Skeletal muscle tissue (tissue), 4 donors: ENCODE measurements around the gene ITGBL1. TPM values are rescaled to one million over a fixed set of nuclear protein-coding genes. Genes with fewer than 3 reads are reported as not detected.
A peak's percentile ranks its signal among the peaks of the same experiment; 100 is the strongest.

Source experiments
- H3K27ac ChIP-seq: one replicate; pipeline ENCODE4 v1.7.0; 2013; ENCODE audit warnings: mild to moderate bottlenecking, low read depth, low read length, inconsistent platforms
- H3K27me3 ChIP-seq, 3 donors: one replicate each; pipeline ENCODE4 v1.7.0; 2013; ENCODE audit warnings: low read length in 3 of 3; ENCODE audit not compliant: control insufficient read depth in 3 of 3, insufficient read depth in 3 of 3
- H3K36me3 ChIP-seq, 3 donors: one replicate each; pipeline ENCODE4 v1.7.0; 2013; ENCODE audit warnings: low read length in 3 of 3; ENCODE audit not compliant: control insufficient read depth in 3 of 3, insufficient read depth in 3 of 3
- H3K4me1 ChIP-seq, 3 donors: one replicate each; pipeline ENCODE4 v1.7.0; 2013; ENCODE audit warnings: low read length in 3 of 3, mild to moderate bottlenecking in 3 of 3; ENCODE audit not compliant: control insufficient read depth in 3 of 3, insufficient read depth in 3 of 3
- H3K4me3 ChIP-seq, 3 donors: one replicate each; pipeline ENCODE4 v1.7.0; 2013; ENCODE audit warnings: low read length in 3 of 3
- H3K9ac ChIP-seq, 3 donors: one replicate each; pipeline ENCODE4 v1.7.0; 2013; ENCODE audit warnings: low read length in 3 of 3, mild to moderate bottlenecking in 3 of 3, moderate library complexity in 2 of 3, low read depth in 1 of 3
- H3K9me3 ChIP-seq, 3 donors: one replicate each; pipeline ENCODE4 v1.7.0; 2013; ENCODE audit warnings: low read length in 3 of 3; ENCODE audit not compliant: control insufficient read depth in 3 of 3
- total RNA-seq: library from RNA; depleted of rRNA; stranded (reverse); fragments of >200 nt; gene quantifications from one replicate; pipeline ENCODE4 v1.2.3, GENCODE V29; 2014
- donor health status: Osteomylitis.

ITGBL1 gene
- total RNA-seq, 1 donor from 2014 or later: 4.7 TPM

GRCh38 chr13:101475536-101475935, 23.1 kb downstream of the ITGBL1 start:
- H3K9me3 ChIP-seq: no peaks in the 10 kb centered on the region
- H3K4me3 ChIP-seq: no peak overlapping the region
- no peaks in the 10 kb centered on the region for H3K36me3 ChIP-seq
- no peak overlapping the region for H3K27ac ChIP-seq
- H3K9ac ChIP-seq: no peak overlapping the region
- no peaks in the 10 kb centered on the region for H3K4me1 ChIP-seq
- no peaks in the 10 kb centered on the region for H3K27me3 ChIP-seq

- H3K36me3 ChIP-seq: no peaks in the 10 kb centered on the region
- no peak overlapping the region for H3K27ac ChIP-seq
- H3K4me3 ChIP-seq: no peak overlapping the region
- H3K27me3 ChIP-seq: no peaks in the 10 kb centered on the region
- no peaks in the 10 kb centered on the region for H3K9me3 ChIP-seq
- no peak overlapping the region for H3K9ac ChIP-seq
- no peaks in the 10 kb centered on the region for H3K4me1 ChIP-seq
Observed at GRCh38 chr13:101481421-101481820, 28.9 kb downstream of the ITGBL1 start.

- Histone ChIP-seq H3K4me1 (no peaks in the 10 kb centered on the region), H3K27ac (no peak overlapping the region)
Observed at GRCh38 chr13:101486708-101487437, 34.4 kb downstream of the ITGBL1 start.

GRCh38 chr13:101487438-101487830, 35.0 kb downstream of the ITGBL1 start:
- Histone ChIP-seq H3K27ac (no peak overlapping the region), H3K9me3 (no peaks in the 10 kb centered on the region)

More at GRCh38 chr13:101486708-101487437, 34.4 kb downstream of the ITGBL1 start:
- Histone ChIP-seq H3K36me3 (no peaks in the 10 kb centered on the region), H3K9me3 (no peaks in the 10 kb centered on the region), H3K27me3 (no peaks in the 10 kb centered on the region), H3K9ac (no peak overlapping the region), H3K4me3 (no peak overlapping the region)

GRCh38 chr13:101488734-101489133, 36.3 kb downstream of the ITGBL1 start:
- H3K9ac ChIP-seq: no peak overlapping the region
- H3K27me3 ChIP-seq: no peaks in the 10 kb centered on the region
- H3K9me3 ChIP-seq: no peaks in the 10 kb centered on the region
- H3K4me1 ChIP-seq: no peaks in the 10 kb centered on the region
- H3K27ac ChIP-seq: no peak overlapping the region
- no peaks in the 10 kb centered on the region for H3K36me3 ChIP-seq
- H3K4me3 ChIP-seq: no peak overlapping the region

More at GRCh38 chr13:101487438-101487830, 35.0 kb downstream of the ITGBL1 start:
- no peak overlapping the region for H3K9ac ChIP-seq
- no peaks in the 10 kb centered on the region for H3K36me3 ChIP-seq
- no peak overlapping the region for H3K4me3 ChIP-seq
- H3K4me1 ChIP-seq: no peaks in the 10 kb centered on the region
- no peaks in the 10 kb centered on the region for H3K27me3 ChIP-seq

- no peak overlapping the region for H3K9ac ChIP-seq
- no peaks in the 10 kb centered on the region for H3K9me3 ChIP-seq
- no peak overlapping the region for H3K4me3 ChIP-seq
- no peak overlapping the region for H3K27ac ChIP-seq
- no peaks in the 10 kb centered on the region for H3K27me3 ChIP-seq
- no peaks in the 10 kb centered on the region for H3K36me3 ChIP-seq
- no peaks in the 10 kb centered on the region for H3K4me1 ChIP-seq
Observed at GRCh38 chr13:101489643-101490405, 37.3 kb downstream of the ITGBL1 start.

GRCh38 chr13:101490406-101491015, 38.0 kb downstream of the ITGBL1 start:
- no peak overlapping the region for H3K4me3 ChIP-seq
- no peaks in the 10 kb centered on the region for H3K27me3 ChIP-seq
- H3K4me1 ChIP-seq: no peaks in the 10 kb centered on the region
- H3K27ac ChIP-seq: no peak overlapping the region
- H3K9me3 ChIP-seq: no peaks in the 10 kb centered on the region
- no peaks in the 10 kb centered on the region for H3K36me3 ChIP-seq
- no peak overlapping the region for H3K9ac ChIP-seq

GRCh38 chr13:101492251-101492910, 39.9 kb downstream of the ITGBL1 start:
- H3K27me3 ChIP-seq: no peaks in the 10 kb centered on the region
- H3K27ac ChIP-seq: no peak overlapping the region
- H3K9me3 ChIP-seq: no peaks in the 10 kb centered on the region
- H3K4me1 ChIP-seq: no peaks in the 10 kb centered on the region
- H3K36me3 ChIP-seq: no peaks in the 10 kb centered on the region
- H3K9ac ChIP-seq: no peak overlapping the region
- peak overlapping the region in 1 of 3 donors; percentile 34 for H3K4me3 ChIP-seq

- H3K27ac ChIP-seq: no peak overlapping the region
- no peaks in the 10 kb centered on the region for H3K36me3 ChIP-seq
- H3K4me3 ChIP-seq: no peak overlapping the region
- no peaks in the 10 kb centered on the region for H3K4me1 ChIP-seq
- H3K27me3 ChIP-seq: no peaks in the 10 kb centered on the region
- H3K9me3 ChIP-seq: no peaks in the 10 kb centered on the region
- H3K9ac ChIP-seq: no peak overlapping the region
Observed at GRCh38 chr13:101493541-101493940, 41.1 kb downstream of the ITGBL1 start.
